OCI-LY7 (cell line): Measurements from ENCODE around the gene GPR146. TPM values are rescaled to one million over a fixed set of nuclear protein-coding genes. Genes with fewer than 3 reads are reported as not detected.

Experiments
- BruUV-seq: library from RNA; stranded (reverse); fragments of 400-500 nt; replicated peaks from 2 replicates; lab custom pipeline; 2021; lab: Mats Ljungman, UMichigan
- CTCF ChIA-PET: fragments of 300-600 bp; sonication (Branson Sonifier 250); formaldehyde crosslinking; loops from one replicate; lab custom pipeline; 2022; ENCODE audit warnings: antibody characterized with exemption; ENCODE audit not compliant: unreplicated experiment; lab: Charles Lee
- POLR2A ChIA-PET: fragments of 300-600 bp; sonication (Branson Sonifier 250); formaldehyde crosslinking; loops from one replicate; lab custom pipeline; 2022; ENCODE audit warnings: antibody characterized with exemption; lab: Charles Lee
- DNase-seq: peaks from one replicate; pipeline ENCODE4 v3.0.0-alpha.2; 2015; ENCODE audit warnings: low spot score
- H2AFZ ChIP-seq: fragments of 200-600 bp; sonication (generic), shearing (Covaris generic); 2 replicates; pipeline ENCODE4 v1.6.1; 2014; ENCODE audit warnings: mild to moderate bottlenecking, antibody characterized with exemption, low read length, moderate library complexity
- H3K27ac ChIP-seq: fragments of 200-600 bp; sonication (generic); 2 replicates; pipeline ENCODE4 v1.5.1; 2014; ENCODE audit warnings: mixed run types, low read depth, mild to moderate bottlenecking, moderate library complexity, low read length, inconsistent platforms; ENCODE audit not compliant: poor library complexity, severe bottlenecking
- H3K36me3 ChIP-seq: fragments of 200-600 bp; sonication (generic); 2 replicates; pipeline ENCODE4 v1.6.1; 2014; ENCODE audit warnings: mild to moderate bottlenecking, antibody characterized with exemption, low read length, moderate library complexity, mixed read lengths; ENCODE audit not compliant: insufficient read depth
- H3K4me1 ChIP-seq: fragments of 200-600 bp; sonication (generic); 2 replicates; pipeline ENCODE4 v1.5.1; 2014; ENCODE audit warnings: mild to moderate bottlenecking, low read length; ENCODE audit not compliant: insufficient read depth, poor library complexity, severe bottlenecking
- H3K4me2 ChIP-seq: fragments of 200-600 bp; sonication (generic); 2 replicates; pipeline ENCODE4 v1.6.1; 2014; ENCODE audit warnings: mild to moderate bottlenecking, low read length
- H3K4me3 ChIP-seq: fragments of 200-600 bp; sonication (generic); 2 replicates; pipeline ENCODE4 v1.5.1; 2014; ENCODE audit warnings: mild to moderate bottlenecking, low read depth, low read length; ENCODE audit not compliant: poor library complexity, severe bottlenecking
- H3K79me2 ChIP-seq: fragments of 200-600 bp; sonication (generic); 2 replicates; pipeline ENCODE4 v1.6.1; 2016; ENCODE audit warnings: low read depth, mild to moderate bottlenecking, low read length, moderate library complexity, mixed read lengths; ENCODE audit not compliant: insufficient read depth
- H3K9me2 ChIP-seq: fragments of 200-600 bp; sonication (generic); 2 replicates; pipeline ENCODE4 v1.6.1; 2016; ENCODE audit warnings: mild to moderate bottlenecking, low read length, mixed read lengths; ENCODE audit not compliant: insufficient read depth
- H3K9me3 ChIP-seq: fragments of 200-600 bp; sonication (generic); 2 replicates; pipeline ENCODE4 v1.6.1; 2014; ENCODE audit warnings: mild to moderate bottlenecking, mixed run types, low read length, mixed read lengths
- H4K20me1 ChIP-seq: fragments of 200-600 bp; sonication (generic); 2 replicates; pipeline ENCODE4 v1.6.1; 2014; ENCODE audit warnings: mild to moderate bottlenecking, antibody characterized with exemption, low read length, moderate library complexity, mixed read lengths; ENCODE audit not compliant: insufficient read depth
- CTCF ChIP-seq: fragments of 200-600 bp; sonication (generic); conservative IDR thresholded peaks from 2 replicates; pipeline ENCODE4 v1.5.1; 2014; ENCODE audit warnings: mild to moderate bottlenecking, antibody characterized with exemption, low read length, moderate library complexity, mixed read lengths
- EZH2phosphoT487 ChIP-seq: fragments of 200-600 bp; sonication (generic); IDR thresholded peaks from 2 replicates; pipeline ENCODE4 v1.6.1; 2018; ENCODE audit warnings: low read depth, borderline replicate concordance, mild to moderate bottlenecking, mixed run types, antibody characterized with exemption, low read length, moderate library complexity, mixed read lengths
- intact Hi-C: fragments of 100-400 bp; cut with micrococcal nuclease; formaldehyde crosslinking; loops from one replicate; pipeline ENCODE4 v1.10.0; 2022; ENCODE audit not compliant: unreplicated experiment
- total RNA-seq, 2 experiments: library from RNA; depleted of rRNA in 1 of 2; stranded (reverse); fragments of >200 nt in 1 of 2; shearing (Covaris generic) in 1 of 2; gene quantifications; 2 replicates each; pipeline ENCODE4 v1.2.3, GENCODE V29; 2014 to 2022

The GPR146 gene
- total RNA-seq, 2 experiments from 2014 or later, result 0.95 to 3.3 TPM

GRCh38 chr7:1015196-1016121 lies 28.9 kb upstream of the GPR146 start:
- intact Hi-C loops, result no loop called here
- no peak for TF ChIP-seq EZH2phosphoT487
- no peak for TF ChIP-seq CTCF
- H3K9me3 ChIP-seq, result no peaks in the 10 kb centered on the region
- DNase-seq, result no peak
- no peak overlapping the region for H3K4me2 ChIP-seq
- H3K36me3 ChIP-seq, result peaks cover 27% of the 10 kb centered on the region
- ChIA-PET POLR2A (no interaction called here), CTCF (no interaction called here)
- H3K79me2 ChIP-seq, result no peaks in the 10 kb centered on the region
- H3K9me2 ChIP-seq, result no peaks in the 10 kb centered on the region
- no peak overlapping the region for H3K4me3 ChIP-seq
- BruUV-seq, result no TSS peak
- H3K27ac ChIP-seq, result no peak overlapping the region
- no peak overlapping the region for H2AFZ ChIP-seq
- peaks cover 22% of the 10 kb centered on the region for H3K4me1 ChIP-seq
- no peaks in the 10 kb centered on the region for H4K20me1 ChIP-seq

GRCh38 chr7:1016577-1017531 lies 27.5 kb upstream of the GPR146 start:
- BruUV-seq, result no TSS peak
- Histone ChIP-seq H3K4me3 (no peak overlapping the region), H3K36me3 (peaks cover 41% of the 10 kb centered on the region), H3K4me2 (no peak overlapping the region), H3K79me2 (peaks cover 9% of the 10 kb centered on the region; the same call in 1 of the 2 replicates), H3K9me3 (no peaks in the 10 kb centered on the region), H2AFZ (no peak overlapping the region), H4K20me1 (no peaks in the 10 kb centered on the region), H3K9me2 (no peaks in the 10 kb centered on the region), H3K27ac (no peak overlapping the region), H3K4me1 (peaks cover 36% of the 10 kb centered on the region)
- ChIA-PET POLR2A (no interaction called here), CTCF (no interaction called here)
- no peak for TF ChIP-seq CTCF
- TF ChIP-seq EZH2phosphoT487, result no peak
- intact Hi-C loops, result no loop called here
- no peak for DNase-seq
